ENCODE measurements around the gene MYO1C.

DNA sequence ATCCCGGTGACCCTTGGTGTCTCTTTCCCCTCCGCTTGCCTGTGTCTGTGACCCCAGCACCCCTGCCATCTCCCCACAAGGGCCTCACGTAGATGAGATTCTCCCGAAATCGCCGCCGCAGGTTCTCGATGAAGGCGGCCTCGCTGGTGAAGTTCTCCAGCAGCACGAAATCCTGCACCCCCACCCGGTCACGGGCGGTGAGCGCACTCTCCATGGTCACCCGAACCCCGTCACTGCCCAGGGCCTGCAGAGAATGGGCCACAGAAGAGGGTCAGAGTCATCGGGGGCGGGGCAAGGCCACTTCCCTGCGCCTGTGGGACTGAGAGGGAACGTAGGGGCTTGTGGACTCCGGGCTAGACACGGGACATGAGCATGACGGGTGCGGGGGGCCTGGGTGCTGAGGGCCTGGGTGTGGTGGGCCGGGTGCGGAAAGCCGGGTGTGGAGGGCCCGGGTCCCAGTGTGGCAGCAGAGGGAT lies 8.4 kb downstream of the MYO1C start:
- TF ChIP-seq, protein P1, sequence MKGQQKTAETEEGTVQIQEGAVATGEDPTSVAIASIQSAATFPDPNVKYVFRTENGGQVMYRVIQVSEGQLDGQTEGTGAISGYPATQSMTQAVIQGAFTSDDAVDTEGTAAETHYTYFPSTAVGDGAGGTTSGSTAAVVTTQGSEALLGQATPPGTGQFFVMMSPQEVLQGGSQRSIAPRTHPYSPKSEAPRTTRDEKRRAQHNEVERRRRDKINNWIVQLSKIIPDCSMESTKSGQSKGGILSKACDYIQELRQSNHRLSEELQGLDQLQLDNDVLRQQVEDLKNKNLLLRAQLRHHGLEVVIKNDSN (IDR thresholded peaks at IDR 0.05): no peak
- TF ChIP-seq TEAD4 (IDR thresholded peaks at IDR 0.05) (no peak), YY1 (IDR thresholded peaks at IDR 0.05; ENCODE audit: low read depth) (no peak), EP300 (IDR thresholded peaks at IDR 0.05; ENCODE audit: borderline replicate concordance) (no peak), NFIC (IDR thresholded peaks at IDR 0.05) (no peak), FOXM1 (IDR thresholded peaks at IDR 0.05; ENCODE audit: borderline replicate concordance, low read depth) (no peak), TAF1 (IDR thresholded peaks at IDR 0.05; ENCODE audit: low read depth) (no peak), ZBTB7A (IDR thresholded peaks at IDR 0.05; ENCODE audit: low read depth) (no peak), RAD21 (IDR thresholded peaks at IDR 0.05; ENCODE audit: low read depth) (no peak), CEBPB (IDR thresholded peaks at IDR 0.05) (no peak)
- TF ChIP-seq, protein P2, sequence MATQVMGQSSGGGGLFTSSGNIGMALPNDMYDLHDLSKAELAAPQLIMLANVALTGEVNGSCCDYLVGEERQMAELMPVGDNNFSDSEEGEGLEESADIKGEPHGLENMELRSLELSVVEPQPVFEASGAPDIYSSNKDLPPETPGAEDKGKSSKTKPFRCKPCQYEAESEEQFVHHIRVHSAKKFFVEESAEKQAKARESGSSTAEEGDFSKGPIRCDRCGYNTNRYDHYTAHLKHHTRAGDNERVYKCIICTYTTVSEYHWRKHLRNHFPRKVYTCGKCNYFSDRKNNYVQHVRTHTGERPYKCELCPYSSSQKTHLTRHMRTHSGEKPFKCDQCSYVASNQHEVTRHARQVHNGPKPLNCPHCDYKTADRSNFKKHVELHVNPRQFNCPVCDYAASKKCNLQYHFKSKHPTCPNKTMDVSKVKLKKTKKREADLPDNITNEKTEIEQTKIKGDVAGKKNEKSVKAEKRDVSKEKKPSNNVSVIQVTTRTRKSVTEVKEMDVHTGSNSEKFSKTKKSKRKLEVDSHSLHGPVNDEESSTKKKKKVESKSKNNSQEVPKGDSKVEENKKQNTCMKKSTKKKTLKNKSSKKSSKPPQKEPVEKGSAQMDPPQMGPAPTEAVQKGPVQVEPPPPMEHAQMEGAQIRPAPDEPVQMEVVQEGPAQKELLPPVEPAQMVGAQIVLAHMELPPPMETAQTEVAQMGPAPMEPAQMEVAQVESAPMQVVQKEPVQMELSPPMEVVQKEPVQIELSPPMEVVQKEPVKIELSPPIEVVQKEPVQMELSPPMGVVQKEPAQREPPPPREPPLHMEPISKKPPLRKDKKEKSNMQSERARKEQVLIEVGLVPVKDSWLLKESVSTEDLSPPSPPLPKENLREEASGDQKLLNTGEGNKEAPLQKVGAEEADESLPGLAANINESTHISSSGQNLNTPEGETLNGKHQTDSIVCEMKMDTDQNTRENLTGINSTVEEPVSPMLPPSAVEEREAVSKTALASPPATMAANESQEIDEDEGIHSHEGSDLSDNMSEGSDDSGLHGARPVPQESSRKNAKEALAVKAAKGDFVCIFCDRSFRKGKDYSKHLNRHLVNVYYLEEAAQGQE (IDR thresholded peaks at IDR 0.05; ENCODE audit: low read depth): no peak
- TF ChIP-seq, protein P3, sequence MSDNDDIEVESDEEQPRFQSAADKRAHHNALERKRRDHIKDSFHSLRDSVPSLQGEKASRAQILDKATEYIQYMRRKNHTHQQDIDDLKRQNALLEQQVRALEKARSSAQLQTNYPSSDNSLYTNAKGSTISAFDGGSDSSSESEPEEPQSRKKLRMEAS (IDR thresholded peaks at IDR 0.05): no peak
